CD4-positive, alpha-beta T cell treated with Interleukin-4 for 4 hours (primary cell): ENCODE results near the gene NBL1.

Experiments
- DNase-seq: peaks from one replicate; pipeline ENCODE4 v3.0.0-alpha.2; 2020

The NBL1 gene

GRCh38 chr1:19705464-19705863 lies 61.4 kb downstream of the NBL1 start:
- no peak for DNase-seq

GRCh38 chr1:19706136-19706535 lies 62.0 kb downstream of the NBL1 start:
- no peak for DNase-seq
